Ascending aorta (tissue), 2 donors: ENCODE data around the gene MPZ. TPM values are rescaled to one million over a fixed set of nuclear protein-coding genes. Genes with fewer than 3 reads are reported as not detected.

Experiments used
- DNase-seq, 2 donors: peaks; one replicate each; pipeline ENCODE4 v3.0.0-alpha.2; 2019; ENCODE audit warnings: low spot score in 2 of 2
- H3K27ac ChIP-seq, 2 donors: fragments of 200-600 bp; sonication (generic); one replicate each; pipeline ENCODE4 v1.5.1; 2016 to 2017; ENCODE audit warnings: mild to moderate bottlenecking in 1 of 2
- H3K27me3 ChIP-seq: fragments of 200-600 bp; sonication (generic); one replicate; pipeline ENCODE4 v1.5.1; 2017
- H3K36me3 ChIP-seq, 2 donors: fragments of 200-600 bp; sonication (generic); one replicate each; pipeline ENCODE4 v1.5.1; 2016
- H3K4me1 ChIP-seq, 2 donors: fragments of 200-600 bp; sonication (generic); one replicate each; pipeline ENCODE4 v1.5.1; 2016 to 2017; ENCODE audit warnings: mild to moderate bottlenecking in 1 of 2
- H3K4me3 ChIP-seq, 2 donors: fragments of 200-600 bp; sonication (generic); one replicate each; pipeline ENCODE4 v1.5.1; 2016 to 2017; ENCODE audit warnings: mild to moderate bottlenecking in 1 of 2
- H3K9me3 ChIP-seq, 2 donors: fragments of 200-600 bp; sonication (generic); one replicate each; pipeline ENCODE4 v1.5.1; 2016
- intact Hi-C: fragments of 100-400 bp; cut with DNase I; formaldehyde crosslinking; loops from one replicate; pipeline ENCODE4 v1.15.1; 2023
- total RNA-seq: library from RNA; depleted of rRNA; stranded (reverse); fragments of >200 nt; gene quantifications from one replicate; pipeline ENCODE4 v1.1.0, GENCODE V29; 2016
- TF ChIP-seq, protein P1 (sequence below), 3 experiments: fragments of 200-600 bp in 2 of 3; fragments of 450-650 bp in 1 of 3; sonication (generic) in 2 of 3; IDR thresholded peaks; one replicate each; pipeline ENCODE4 v1.5.1; 2016 to 2019; ENCODE audit warnings: antibody characterized with exemption in 3 of 3, mild to moderate bottlenecking in 1 of 3, moderate library complexity in 1 of 3

The MPZ gene
- total RNA-seq, 1 donor from 2014 or later = 2.4 TPM

DNA sequence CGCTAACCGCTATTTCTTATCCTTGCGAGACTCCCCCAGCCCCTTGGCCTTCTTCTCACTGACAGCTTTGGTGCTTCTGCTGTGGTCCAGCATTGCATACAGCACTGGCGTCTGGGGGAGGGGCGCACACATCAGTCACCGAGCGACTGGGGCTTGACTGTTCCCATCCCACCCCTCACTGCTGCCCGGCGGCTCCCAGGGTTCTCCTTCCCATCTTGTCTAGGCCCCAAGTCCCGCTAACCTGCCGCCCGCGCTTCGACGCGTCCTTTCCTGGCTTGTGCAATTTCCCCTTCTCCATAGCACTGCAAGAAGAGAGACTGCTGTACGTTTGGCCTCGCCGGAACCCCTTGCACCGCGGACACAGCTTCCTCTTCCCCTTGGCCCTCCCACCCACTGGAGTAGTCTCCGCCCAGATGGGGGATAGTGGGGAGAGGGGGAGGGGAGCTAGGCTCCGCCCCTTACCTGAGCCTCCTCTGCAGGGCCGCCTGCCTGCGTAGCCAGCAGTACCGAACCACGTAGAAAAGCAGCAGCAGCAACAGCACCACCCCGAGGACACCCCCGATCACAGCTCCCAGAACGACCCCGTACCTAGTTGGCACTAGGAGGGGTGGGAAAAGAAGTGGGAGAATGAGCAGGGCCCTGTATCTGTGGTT is 3.8 kb downstream of the MPZ start:
- intact Hi-C loops = no loop called here
- Histone ChIP-seq H3K4me1 (peaks cover 0 to 9% of the 10 kb centered on the region in 2 donors), H3K36me3 (no peaks in the 10 kb centered on the region), H3K4me3 (peak overlapping the region; percentile 58 to 83), H3K9me3 (no peaks in the 10 kb centered on the region), H3K27ac (peak overlapping the region in 1 of 2 donors; percentile 38), H3K27me3 (no peaks in the 10 kb centered on the region)
- DNase-seq = peak; percentile 33 to 86
- TF ChIP-seq, protein P1, sequence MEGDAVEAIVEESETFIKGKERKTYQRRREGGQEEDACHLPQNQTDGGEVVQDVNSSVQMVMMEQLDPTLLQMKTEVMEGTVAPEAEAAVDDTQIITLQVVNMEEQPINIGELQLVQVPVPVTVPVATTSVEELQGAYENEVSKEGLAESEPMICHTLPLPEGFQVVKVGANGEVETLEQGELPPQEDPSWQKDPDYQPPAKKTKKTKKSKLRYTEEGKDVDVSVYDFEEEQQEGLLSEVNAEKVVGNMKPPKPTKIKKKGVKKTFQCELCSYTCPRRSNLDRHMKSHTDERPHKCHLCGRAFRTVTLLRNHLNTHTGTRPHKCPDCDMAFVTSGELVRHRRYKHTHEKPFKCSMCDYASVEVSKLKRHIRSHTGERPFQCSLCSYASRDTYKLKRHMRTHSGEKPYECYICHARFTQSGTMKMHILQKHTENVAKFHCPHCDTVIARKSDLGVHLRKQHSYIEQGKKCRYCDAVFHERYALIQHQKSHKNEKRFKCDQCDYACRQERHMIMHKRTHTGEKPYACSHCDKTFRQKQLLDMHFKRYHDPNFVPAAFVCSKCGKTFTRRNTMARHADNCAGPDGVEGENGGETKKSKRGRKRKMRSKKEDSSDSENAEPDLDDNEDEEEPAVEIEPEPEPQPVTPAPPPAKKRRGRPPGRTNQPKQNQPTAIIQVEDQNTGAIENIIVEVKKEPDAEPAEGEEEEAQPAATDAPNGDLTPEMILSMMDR (IDR thresholded peaks at IDR 0.05) = peak in 1 of 3 experiments; percentile 16

DNA sequence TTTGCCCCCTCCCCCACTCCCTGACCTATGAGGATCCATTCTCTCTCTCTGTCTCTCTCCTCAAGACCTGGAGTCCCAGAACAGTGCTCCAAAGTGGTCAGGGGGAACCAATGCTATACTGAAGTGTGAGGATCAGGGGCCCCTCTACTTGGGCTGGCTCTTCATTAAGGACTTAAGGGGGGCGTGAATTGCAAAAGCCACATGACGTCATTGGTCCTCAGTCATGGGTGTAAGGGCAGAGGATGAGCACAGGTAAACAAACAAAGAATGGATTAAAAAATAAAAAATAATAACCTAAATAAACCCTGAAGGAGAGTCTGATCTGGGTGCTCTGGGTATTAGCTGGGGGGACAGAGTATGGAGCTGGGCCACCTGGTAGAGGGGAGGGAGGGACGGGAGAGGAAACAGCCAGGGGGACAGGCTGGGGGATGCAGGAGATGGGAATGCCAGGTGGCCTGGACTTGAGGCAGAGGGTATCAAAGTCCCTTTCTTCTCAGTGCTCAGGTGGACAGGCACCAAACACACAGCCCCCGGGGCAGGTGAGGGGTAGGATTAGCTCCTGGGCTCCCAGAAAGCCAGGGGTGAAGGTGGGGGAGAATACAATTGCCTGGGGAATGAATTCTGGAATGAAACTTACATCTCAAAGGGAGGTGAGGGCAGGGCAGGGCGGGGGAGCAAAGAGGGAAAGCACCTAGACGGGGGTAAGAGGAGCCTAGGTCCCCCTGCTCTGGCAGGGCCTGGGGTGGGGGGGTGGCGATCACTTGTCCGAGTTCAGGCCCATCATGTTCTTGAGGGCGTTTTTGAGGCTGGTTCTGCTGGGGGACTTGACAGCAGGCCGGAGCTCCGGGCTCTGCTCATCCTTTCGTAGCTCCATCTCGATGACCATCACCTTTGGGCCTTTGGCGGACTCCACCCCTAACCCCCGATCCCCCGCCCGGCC is 4.6 kb downstream of the MPZ start:
- no peaks in the 10 kb centered on the region for H3K36me3 ChIP-seq
- intact Hi-C loops = no loop called here
- peaks cover 0 to 9% of the 10 kb centered on the region in 2 donors for H3K4me1 ChIP-seq
- peak overlapping the region; percentile 23 to 38 for H3K27ac ChIP-seq
- no peaks in the 10 kb centered on the region for H3K9me3 ChIP-seq
- H3K27me3 ChIP-seq = no peaks in the 10 kb centered on the region
- TF ChIP-seq, protein P1 (IDR thresholded peaks at IDR 0.05) = no peak
- H3K4me3 ChIP-seq = peak overlapping the region; percentile 58 to 83
- DNase-seq = no peak

DNA sequence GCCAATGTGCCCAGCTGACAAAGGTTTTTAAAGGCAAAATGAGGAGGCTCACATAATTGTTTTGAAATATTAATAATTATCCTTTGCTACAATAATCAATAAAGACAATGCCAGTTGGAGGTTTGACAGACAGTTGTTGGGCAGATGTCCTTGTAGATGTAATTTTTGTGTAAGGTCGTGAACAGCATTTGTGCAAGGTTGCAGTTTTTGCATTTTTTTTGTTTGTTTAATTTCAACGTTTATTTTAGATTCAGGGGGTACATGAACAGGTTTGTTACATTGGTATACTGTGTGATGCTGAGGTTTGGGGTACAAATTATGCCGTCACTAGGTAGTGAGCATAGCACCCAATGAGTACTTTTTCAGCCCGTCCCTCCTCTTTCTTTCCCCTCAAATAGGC is 9.3 kb downstream of the MPZ start:
- TF ChIP-seq, protein P1 (IDR thresholded peaks at IDR 0.05) = no peak
- DNase-seq = no peak
- H3K27ac ChIP-seq = no peak overlapping the region
- intact Hi-C loops = no loop called here
- H3K36me3 ChIP-seq = no peaks in the 10 kb centered on the region
- peaks cover 0 to 8% of the 10 kb centered on the region in 2 donors for H3K4me1 ChIP-seq
- H3K9me3 ChIP-seq = no peaks in the 10 kb centered on the region
- no peak overlapping the region for H3K4me3 ChIP-seq
- H3K27me3 ChIP-seq = no peaks in the 10 kb centered on the region

DNA sequence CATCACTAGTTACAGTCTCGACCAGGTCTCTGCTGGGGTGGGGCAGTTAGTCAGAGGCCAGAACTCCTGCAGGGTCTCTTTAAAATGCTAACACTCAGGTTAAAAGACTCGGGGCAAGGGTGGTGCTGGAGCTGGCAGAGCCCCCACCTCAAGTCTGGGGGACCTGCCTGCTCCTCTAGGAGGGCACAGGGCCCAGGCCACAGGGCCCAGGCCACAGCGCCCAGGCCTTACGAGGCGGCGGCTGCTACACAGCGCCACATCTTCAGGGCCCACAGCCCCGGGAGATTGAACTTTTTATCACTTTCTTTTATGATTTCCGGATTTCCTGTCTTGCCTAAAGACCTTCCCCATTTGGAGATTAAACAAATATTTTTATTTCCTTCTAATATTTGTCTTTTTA is 10.4 kb downstream of the MPZ start:
- no peak overlapping the region for H3K27ac ChIP-seq
- intact Hi-C loops = no loop called here
- no peak overlapping the region for H3K4me3 ChIP-seq
- H3K4me1 ChIP-seq = no peaks in the 10 kb centered on the region
- no peaks in the 10 kb centered on the region for H3K36me3 ChIP-seq
- TF ChIP-seq, protein P1 (IDR thresholded peaks at IDR 0.05) = no peak
- no peaks in the 10 kb centered on the region for H3K27me3 ChIP-seq
- DNase-seq = no peak
- no peaks in the 10 kb centered on the region for H3K9me3 ChIP-seq

DNA sequence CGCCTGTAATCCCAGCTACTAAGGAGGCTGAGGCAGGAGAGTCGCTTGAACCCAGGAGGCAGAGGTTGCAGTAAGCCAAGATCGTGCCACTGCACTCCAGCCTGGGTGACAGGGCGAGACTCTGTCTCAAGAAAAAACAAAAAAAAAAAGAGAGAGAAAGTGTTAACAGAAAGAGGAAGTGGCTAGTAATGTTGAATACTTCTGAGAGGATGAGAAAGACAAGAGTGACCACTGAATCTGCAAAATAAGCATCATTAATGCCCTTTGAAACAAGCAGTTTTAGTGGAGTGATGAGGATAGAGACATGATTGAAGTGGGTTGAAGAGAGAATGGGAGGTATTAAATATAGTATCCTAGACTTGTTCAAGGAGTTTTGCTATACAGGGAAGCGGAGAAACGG is 11.7 kb downstream of the MPZ start:
- H3K4me3 ChIP-seq = no peak overlapping the region
- intact Hi-C loops = no loop called here
- DNase-seq = no peak
- H3K27ac ChIP-seq = no peak overlapping the region
- TF ChIP-seq, protein P1 (IDR thresholded peaks at IDR 0.05) = no peak
- H3K4me1 ChIP-seq = no peaks in the 10 kb centered on the region
- H3K27me3 ChIP-seq = no peaks in the 10 kb centered on the region
- H3K36me3 ChIP-seq = no peaks in the 10 kb centered on the region
- H3K9me3 ChIP-seq = no peaks in the 10 kb centered on the region
